PC-9 (cell line): ENCODE measurements around the gene PPM1F. TPM values are rescaled to one million over a fixed set of nuclear protein-coding genes. Genes with fewer than 3 reads are reported as not detected.

Experiments used
- BruUV-seq: library from RNA; stranded (reverse); fragments of 400-500 nt; replicated peaks from 2 replicates; lab custom pipeline; 2021; lab: Mats Ljungman, UMichigan
- CTCF ChIA-PET: fragments of 300-600 bp; sonication (Branson Sonifier 250); formaldehyde crosslinking; loops from one replicate; lab custom pipeline; 2022; ENCODE audit warnings: antibody characterized with exemption; lab: Charles Lee
- POLR2A ChIA-PET: fragments of 300-600 bp; sonication (Branson Sonifier 250); formaldehyde crosslinking; loops from one replicate; lab custom pipeline; 2022; ENCODE audit warnings: antibody characterized with exemption; ENCODE audit not compliant: unreplicated experiment; lab: Charles Lee
- DNase-seq, 2 experiments: peaks; one replicate each; pipeline versions ENCODE4 v3.0.0 to v3.0.0-alpha.2; 2015 to 2022; ENCODE audit warnings: mixed read lengths in 1 of 2
- H2AFZ ChIP-seq: fragments of 200-600 bp; sonication (generic); 2 replicates; pipeline ENCODE4 v1.8.1; 2017; ENCODE audit warnings: antibody characterized with exemption
- H3F3A ChIP-seq: fragments of 200-600 bp; sonication (generic); 2 replicates; pipeline ENCODE4 v1.8.1; 2017; ENCODE audit warnings: antibody characterized with exemption, mild to moderate bottlenecking, low read depth; ENCODE audit not compliant: insufficient read depth
- H3K27ac ChIP-seq: fragments of 200-600 bp; sonication (generic); 2 replicates; pipeline ENCODE4 v1.6.1; 2016; ENCODE audit warnings: mixed run types
- H3K27me3 ChIP-seq: fragments of 200-600 bp; sonication (generic); 2 replicates; pipeline ENCODE4 v1.6.1; 2016; ENCODE audit warnings: low read depth, mixed run types; ENCODE audit not compliant: insufficient read depth
- H3K36me3 ChIP-seq: fragments of 200-600 bp; sonication (generic); 2 replicates; pipeline ENCODE4 v1.6.1; 2016; ENCODE audit warnings: low read depth, mixed run types
- H3K4me1 ChIP-seq: fragments of 200-600 bp; sonication (generic); replicated peaks from 2 replicates; pipeline ENCODE4 v1.6.1; 2016; ENCODE audit warnings: mixed run types; ENCODE audit not compliant: insufficient read depth
- H3K4me2 ChIP-seq: fragments of 200-600 bp; sonication (generic); 2 replicates; pipeline ENCODE4 v1.6.1; 2017; ENCODE audit warnings: mixed run types
- H3K4me3 ChIP-seq: fragments of 200-600 bp; sonication (generic); 2 replicates; pipeline ENCODE4 v1.6.1; 2016; ENCODE audit warnings: mixed run types
- H3K79me2 ChIP-seq: fragments of 200-600 bp; sonication (generic); 2 replicates; pipeline ENCODE4 v1.6.1; 2017; ENCODE audit warnings: low read depth, mixed run types
- H3K9me2 ChIP-seq: fragments of 200-600 bp; sonication (generic); 2 replicates; pipeline ENCODE4 v1.8.1; 2017; ENCODE audit warnings: mild to moderate bottlenecking; ENCODE audit not compliant: insufficient read depth
- H3K9me3 ChIP-seq: fragments of 200-600 bp; sonication (generic); 2 replicates; pipeline ENCODE4 v1.8.1; 2016; ENCODE audit warnings: low read depth; ENCODE audit not compliant: insufficient read depth
- H4K20me1 ChIP-seq: fragments of 200-600 bp; sonication (generic); 2 replicates; pipeline ENCODE4 v1.8.1; 2017; ENCODE audit not compliant: insufficient read depth
- EZH2 ChIP-seq: fragments of 200-600 bp; sonication (generic); IDR thresholded peaks from 2 replicates; pipeline ENCODE4 v1.8.0; 2017; ENCODE audit warnings: antibody characterized with exemption, low read depth
- intact Hi-C: fragments of 100-400 bp; cut with micrococcal nuclease; formaldehyde crosslinking; loops from one replicate; pipeline ENCODE4 v1.10.0; 2022; ENCODE audit not compliant: unreplicated experiment
- total RNA-seq: library from RNA; stranded (reverse); gene quantifications from 2 replicates; pipeline ENCODE4 v1.2.3, GENCODE V29; 2021
- TF ChIP-seq, protein P1 (sequence below): fragments of 200-600 bp; sonication (generic); conservative IDR thresholded peaks from 2 replicates; pipeline ENCODE4 v1.6.1; 2017; ENCODE audit warnings: mixed run types, antibody characterized with exemption, mild to moderate bottlenecking, moderate library complexity

Gene PPM1F
- total RNA-seq, 1 experiment from 2014 or later: 20.6 TPM

GRCh38 chr22:21949948-21950347 is 2.7 kb downstream of the PPM1F start:
- H3K27ac ChIP-seq: no peak overlapping the region
- intact Hi-C loops: no loop called here
- no TSS peak for BruUV-seq
- peaks cover 11% of the 10 kb centered on the region; the same call in 1 of the 2 replicates for H3F3A ChIP-seq
- no peaks in the 10 kb centered on the region for H3K36me3 ChIP-seq
- no peaks in the 10 kb centered on the region for H4K20me1 ChIP-seq
- no peak overlapping the region for H3K4me2 ChIP-seq
- H3K27me3 ChIP-seq: no peaks in the 10 kb centered on the region
- H3K4me1 ChIP-seq: peaks cover 12% of the 10 kb centered on the region
- POLR2A ChIA-PET: no interaction called here
- 0 out of 2 replicates have a peak, but pooled peaks cover 11% of the 10 kb centered on the region for H3K79me2 ChIP-seq
- CTCF ChIA-PET: no interaction called here
- DNase-seq: no peak
- H3K4me3 ChIP-seq: no peak overlapping the region
- no peaks in the 10 kb centered on the region for H3K9me3 ChIP-seq
- no peaks in the 10 kb centered on the region for H3K9me2 ChIP-seq
- H2AFZ ChIP-seq: no peak overlapping the region
- TF ChIP-seq, protein P1, sequence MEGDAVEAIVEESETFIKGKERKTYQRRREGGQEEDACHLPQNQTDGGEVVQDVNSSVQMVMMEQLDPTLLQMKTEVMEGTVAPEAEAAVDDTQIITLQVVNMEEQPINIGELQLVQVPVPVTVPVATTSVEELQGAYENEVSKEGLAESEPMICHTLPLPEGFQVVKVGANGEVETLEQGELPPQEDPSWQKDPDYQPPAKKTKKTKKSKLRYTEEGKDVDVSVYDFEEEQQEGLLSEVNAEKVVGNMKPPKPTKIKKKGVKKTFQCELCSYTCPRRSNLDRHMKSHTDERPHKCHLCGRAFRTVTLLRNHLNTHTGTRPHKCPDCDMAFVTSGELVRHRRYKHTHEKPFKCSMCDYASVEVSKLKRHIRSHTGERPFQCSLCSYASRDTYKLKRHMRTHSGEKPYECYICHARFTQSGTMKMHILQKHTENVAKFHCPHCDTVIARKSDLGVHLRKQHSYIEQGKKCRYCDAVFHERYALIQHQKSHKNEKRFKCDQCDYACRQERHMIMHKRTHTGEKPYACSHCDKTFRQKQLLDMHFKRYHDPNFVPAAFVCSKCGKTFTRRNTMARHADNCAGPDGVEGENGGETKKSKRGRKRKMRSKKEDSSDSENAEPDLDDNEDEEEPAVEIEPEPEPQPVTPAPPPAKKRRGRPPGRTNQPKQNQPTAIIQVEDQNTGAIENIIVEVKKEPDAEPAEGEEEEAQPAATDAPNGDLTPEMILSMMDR: no peak
- TF ChIP-seq EZH2: no peak

GRCh38 chr22:21949569-21949918 is 3.1 kb downstream of the PPM1F start:
- H4K20me1 ChIP-seq: no peaks in the 10 kb centered on the region
- no peak for DNase-seq
- ChIA-PET CTCF (no interaction called here), POLR2A (no interaction called here)
- H2AFZ ChIP-seq: no peak overlapping the region
- peaks cover 11% of the 10 kb centered on the region; the same call in 1 of the 2 replicates for H3F3A ChIP-seq
- BruUV-seq: no TSS peak
- H3K4me3 ChIP-seq: no peak overlapping the region
- no peak for TF ChIP-seq EZH2
- TF ChIP-seq, protein P1: no peak
- no peaks in the 10 kb centered on the region for H3K9me3 ChIP-seq
- peaks cover 12% of the 10 kb centered on the region for H3K4me1 ChIP-seq
- no peak overlapping the region for H3K4me2 ChIP-seq
- no peak overlapping the region for H3K27ac ChIP-seq
- no peaks in the 10 kb centered on the region for H3K36me3 ChIP-seq
- H3K27me3 ChIP-seq: no peaks in the 10 kb centered on the region
- H3K9me2 ChIP-seq: no peaks in the 10 kb centered on the region
- intact Hi-C loops: no loop called here
- 0 out of 2 replicates have a peak, but pooled peaks cover 11% of the 10 kb centered on the region for H3K79me2 ChIP-seq

DNA sequence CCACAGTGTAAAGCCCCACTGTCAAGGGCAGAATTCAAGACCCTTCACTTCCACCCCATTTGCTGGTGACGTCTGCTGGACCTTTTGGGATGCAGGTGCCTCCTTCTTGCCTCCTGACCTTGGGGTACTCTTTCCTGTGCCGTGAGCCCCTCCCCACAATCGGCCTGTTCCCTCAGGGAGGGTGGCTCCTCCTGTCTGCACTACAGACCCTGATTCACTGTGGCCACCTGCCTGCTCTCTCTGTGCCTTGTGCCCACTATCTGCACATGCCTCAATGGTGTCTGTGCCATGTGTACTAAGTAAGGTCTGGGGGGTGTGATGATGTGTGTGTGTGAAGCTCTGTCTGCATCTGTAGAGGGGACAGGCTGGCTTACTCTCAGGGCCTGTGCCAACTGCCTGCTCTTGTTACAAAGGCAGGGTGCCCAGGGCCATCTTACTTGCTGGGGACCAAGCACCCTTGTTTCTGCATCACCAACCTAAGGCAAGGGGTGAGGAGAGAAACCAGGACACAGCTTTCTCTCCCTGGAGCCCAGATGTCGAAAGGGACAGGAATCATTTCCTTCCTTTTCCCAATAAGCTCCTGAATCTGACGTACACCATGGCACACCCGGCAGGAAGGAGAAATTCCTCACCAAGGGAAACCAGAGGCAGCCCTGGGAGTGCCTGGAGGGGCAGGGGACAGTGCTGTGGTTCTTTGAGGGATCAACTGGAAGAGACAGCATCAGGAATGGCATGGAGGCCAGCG is 3.7 kb downstream of the PPM1F start:
- Histone ChIP-seq H3K9me3 (no peaks in the 10 kb centered on the region), H3K27me3 (no peaks in the 10 kb centered on the region), H3F3A (peaks cover 11% of the 10 kb centered on the region; the same call in 1 of the 2 replicates), H3K27ac (no peak overlapping the region), H3K4me3 (no peak overlapping the region), H2AFZ (no peak overlapping the region), H3K36me3 (no peaks in the 10 kb centered on the region), H3K4me2 (no peak overlapping the region), H4K20me1 (no peaks in the 10 kb centered on the region), H3K79me2 (0 out of 2 replicates have a peak, but pooled peaks cover 11% of the 10 kb centered on the region), H3K9me2 (no peaks in the 10 kb centered on the region), H3K4me1 (peaks cover 12% of the 10 kb centered on the region)
- intact Hi-C loops: no loop called here
- POLR2A ChIA-PET: no interaction called here
- TF ChIP-seq EZH2: no peak
- TF ChIP-seq, protein P1: no peak
- no TSS peak for BruUV-seq
- CTCF ChIA-PET: no interaction called here
- DNase-seq: no peak
